Pons (tissue), 1 donor: ENCODE data around the gene UBE2O.

Experiments
- DNase-seq: peaks from one replicate; pipeline ENCODE4 v3.0.0-alpha.2; 2016; ENCODE audit warnings: low spot score

The UBE2O gene

GRCh38 chr17:76414334-76415295 lies 38.3 kb downstream of the UBE2O start:
- peak; percentile 54 for DNase-seq

GRCh38 chr17:76411247-76411646 lies 41.7 kb downstream of the UBE2O start:
- no peak for DNase-seq

- DNase-seq: no peak
These were observed 42.5 kb downstream of the UBE2O start for GRCh38 chr17:76410328-76410965.

DNA sequence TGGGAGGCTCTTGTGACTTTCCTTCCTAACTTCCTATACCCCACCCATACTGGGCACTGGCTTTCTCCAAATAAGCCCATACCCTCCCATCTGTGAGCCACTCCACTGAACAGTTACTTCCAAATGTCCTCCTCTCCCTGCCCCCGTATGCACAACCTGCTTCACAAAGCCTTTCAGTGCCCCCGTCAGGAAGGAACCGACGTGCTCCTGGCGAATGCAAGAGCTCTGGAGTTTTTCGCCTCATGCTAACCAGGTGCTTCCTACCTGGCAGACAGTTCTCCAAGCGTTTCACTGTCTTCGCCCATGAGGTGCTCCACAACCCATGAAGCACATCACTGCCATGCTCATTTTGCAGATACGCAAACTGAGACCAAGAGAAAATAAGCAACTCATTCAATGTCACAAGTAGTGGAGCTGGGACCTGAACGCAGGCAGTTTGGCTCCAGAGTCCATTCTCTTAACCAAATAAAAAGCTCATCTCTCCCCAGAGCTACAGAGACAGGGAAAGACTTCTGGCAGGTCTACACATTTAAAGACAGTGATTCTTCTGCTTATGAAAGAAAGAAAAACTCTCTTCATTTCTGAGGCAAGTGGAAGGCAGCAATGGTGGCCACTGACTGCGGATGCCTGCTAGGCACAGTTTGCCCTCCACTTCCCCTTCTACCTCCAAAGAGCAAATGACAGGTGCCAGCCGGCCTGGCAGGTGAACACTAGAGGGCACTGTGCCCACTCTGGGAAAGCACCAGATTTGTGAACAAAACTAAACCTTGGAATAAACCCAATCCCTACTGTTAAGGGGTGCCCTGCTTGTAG lies 44.7 kb downstream of the UBE2O start:
- DNase-seq: peak; percentile 34

DNA sequence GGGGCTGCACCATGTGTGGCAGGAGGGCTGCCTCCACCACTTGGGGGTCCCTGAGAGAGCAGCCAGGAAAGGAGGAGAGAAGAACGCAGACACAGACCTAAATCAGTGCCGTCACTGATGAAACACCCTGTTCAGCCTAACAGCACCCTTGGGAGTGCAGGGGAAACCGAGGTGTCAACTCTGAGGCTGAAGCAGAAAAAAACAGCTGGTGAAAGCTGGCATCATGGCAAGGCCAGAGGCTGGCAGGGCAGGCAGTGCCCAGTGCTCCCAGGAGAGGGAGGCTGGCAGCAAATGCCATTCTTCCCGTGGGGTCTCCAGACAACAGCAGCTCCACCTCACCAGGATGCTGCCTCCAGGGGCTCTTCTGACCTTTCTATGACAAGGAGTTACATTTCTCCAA lies 45.4 kb downstream of the UBE2O start:
- DNase-seq: no peak

DNA sequence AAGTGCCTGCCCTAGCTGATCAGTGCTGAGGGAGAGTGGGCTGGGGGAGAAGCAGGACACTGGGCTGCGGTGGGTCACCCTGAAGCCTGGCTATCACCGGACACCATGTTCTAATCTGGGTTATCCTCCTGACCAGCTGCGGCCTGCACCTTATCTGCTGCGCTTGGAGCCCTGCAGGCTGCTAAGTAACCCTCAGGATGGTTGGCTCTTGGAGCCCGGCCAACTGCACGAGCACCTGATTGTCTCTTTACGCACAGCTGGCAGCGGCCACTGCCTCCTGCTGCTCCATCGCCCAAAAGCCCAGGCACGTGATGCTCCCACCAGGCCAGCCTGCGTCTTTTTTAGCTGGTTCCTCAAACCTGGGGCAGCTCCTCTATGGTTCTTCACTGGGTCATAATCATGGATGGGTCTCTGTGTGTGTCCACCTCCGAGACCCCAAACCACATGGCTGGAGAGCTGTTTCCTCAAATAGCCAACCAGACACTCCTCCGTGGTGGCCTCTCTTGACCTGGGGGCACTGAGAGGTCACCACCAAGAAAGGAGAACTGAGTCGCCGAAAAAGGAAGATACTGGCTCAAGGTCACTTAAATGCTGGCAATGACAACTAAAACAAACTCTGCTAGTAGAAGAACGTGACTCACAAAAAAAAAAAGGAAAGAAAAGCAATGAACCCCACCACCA lies 46.8 kb downstream of the UBE2O start:
- DNase-seq: no peak

GRCh38 chr17:76405607-76405966 lies 47.4 kb downstream of the UBE2O start:
- DNase-seq: no peak

- peak; percentile 39 for DNase-seq
These were observed 47.9 kb downstream of the UBE2O start for GRCh38 chr17:76404976-76405563.

DNA sequence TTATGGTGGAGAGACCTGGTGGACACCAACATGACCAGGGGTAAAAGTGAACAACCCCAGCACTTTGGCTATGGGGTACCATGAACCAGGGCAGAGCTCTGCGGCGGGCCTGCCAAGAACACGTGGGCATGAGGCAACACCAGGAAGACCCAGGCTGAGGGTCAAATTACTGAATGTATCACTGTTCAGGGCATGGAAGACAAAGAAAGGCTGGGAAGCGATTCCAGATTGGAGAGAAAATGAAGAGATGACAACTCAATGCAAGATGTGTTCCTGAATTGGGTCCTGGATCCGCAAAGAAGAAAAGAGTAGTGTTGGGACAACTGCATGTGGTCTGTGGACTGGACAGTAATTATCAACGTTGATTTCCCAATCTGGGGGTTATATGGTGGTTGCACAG lies 48.7 kb downstream of the UBE2O start:
- peak; percentile 53 for DNase-seq

DNA sequence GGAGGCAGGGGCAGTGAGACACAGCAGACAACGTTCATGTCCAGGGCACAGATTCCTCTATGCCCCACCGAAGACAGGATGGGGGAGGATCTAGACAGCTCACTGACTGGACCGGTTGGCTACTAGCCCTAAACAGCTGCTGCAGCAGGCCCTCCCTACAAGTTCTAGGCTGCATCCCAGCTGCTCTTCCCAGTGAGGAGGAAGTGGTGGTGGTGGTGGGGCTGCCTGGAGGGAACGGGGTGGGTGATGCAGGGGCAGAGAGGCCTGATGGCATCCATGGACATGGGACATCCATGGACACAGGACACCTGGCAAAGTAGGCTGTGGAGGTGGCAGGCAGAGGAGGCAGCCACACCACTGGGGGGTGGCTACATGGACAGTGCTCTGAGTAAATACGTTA lies 50.2 kb downstream of the UBE2O start:
- no peak for DNase-seq

GRCh38 chr17:76399175-76400172 lies 53.5 kb downstream of the UBE2O start:
- DNase-seq: no peak

DNA sequence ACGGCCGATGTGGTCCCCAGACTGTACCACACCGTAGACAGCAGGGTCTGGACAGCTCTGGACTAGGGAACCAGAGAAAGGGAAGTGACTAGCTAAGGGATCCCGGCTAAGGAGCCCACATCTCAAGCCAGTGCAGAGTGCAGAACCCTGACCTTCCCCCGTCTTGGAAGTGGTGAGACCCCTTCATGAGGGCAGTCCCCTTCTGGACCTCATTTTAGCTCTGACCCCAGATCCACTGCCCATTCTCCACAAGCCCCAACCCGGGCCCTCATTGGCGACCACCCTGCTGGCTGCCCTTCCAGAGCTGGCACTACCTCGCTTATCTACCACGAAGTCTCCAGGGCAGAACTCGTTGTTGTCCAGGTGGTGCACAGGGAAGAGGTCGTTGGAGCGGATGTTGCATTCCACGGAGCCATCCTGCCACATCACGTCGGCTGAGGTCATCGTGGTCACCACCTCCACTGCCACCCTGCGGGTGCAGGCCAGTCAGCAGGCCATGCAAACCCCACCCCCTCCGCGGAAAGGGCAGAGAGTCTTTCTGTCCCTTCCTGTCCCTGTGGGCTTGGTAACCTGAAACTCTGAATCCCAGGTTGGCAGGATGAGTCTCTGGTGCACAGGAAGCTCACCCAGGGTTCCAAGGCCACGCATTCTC lies 54.3 kb downstream of the UBE2O start:
- no peak for DNase-seq

- peak; percentile 93 for DNase-seq
These were observed 55.0 kb downstream of the UBE2O start for GRCh38 chr17:76397687-76398522.

DNA sequence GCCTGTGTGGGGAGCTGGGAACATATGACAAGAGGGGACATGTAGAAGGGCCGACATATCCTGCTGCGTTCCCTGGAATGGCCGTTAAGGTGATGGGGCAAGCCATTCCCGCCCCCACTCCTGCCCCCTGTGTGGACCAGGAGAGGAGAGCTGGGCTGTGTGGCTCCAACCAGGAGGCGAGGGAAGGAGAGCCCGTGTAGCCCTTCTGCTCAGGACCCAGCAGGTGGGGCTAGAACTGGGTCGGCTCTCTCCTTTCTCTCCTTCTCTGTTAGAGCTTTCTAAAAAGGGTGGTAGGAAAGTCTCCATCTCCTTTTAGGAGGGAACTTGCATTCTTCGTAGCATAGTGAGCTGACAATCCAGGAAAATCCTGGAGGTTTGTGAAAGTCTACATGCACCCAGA lies 55.8 kb downstream of the UBE2O start:
- DNase-seq: no peak

GRCh38 chr17:76395980-76396379 lies 57.0 kb downstream of the UBE2O start:
- DNase-seq: no peak

- no peak for DNase-seq
These were observed 58.8 kb downstream of the UBE2O start for GRCh38 chr17:76394166-76394565.

- no peak for DNase-seq
These were observed 61.7 kb downstream of the UBE2O start for GRCh38 chr17:76391200-76391715.

- no peak for DNase-seq
These were observed 62.9 kb downstream of the UBE2O start for GRCh38 chr17:76390003-76390421.
